Astrocyte (in vitro differentiated cells and primary cell): ENCODE data around the gene RAB39B.

ENCODE experiments used
- EZH2 ChIP-seq: IDR thresholded peaks from 2 replicates; pipeline ENCODE4 v1.6.1; 2012; ENCODE audit warnings: mild to moderate bottlenecking, low read length, inconsistent platforms; ENCODE audit not compliant: insufficient read depth
- TF ChIP-seq, protein P1 (sequence below): IDR thresholded peaks from 2 replicates; pipeline ENCODE4 v1.5.1; 2011; ENCODE audit warnings: low read depth, mild to moderate bottlenecking, inconsistent platforms, low read length, moderate library complexity; ENCODE audit not compliant: insufficient read depth

GRCh38 chrX:155242300-155242699, 22.0 kb downstream of the RAB39B start:
- TF ChIP-seq, protein P1, sequence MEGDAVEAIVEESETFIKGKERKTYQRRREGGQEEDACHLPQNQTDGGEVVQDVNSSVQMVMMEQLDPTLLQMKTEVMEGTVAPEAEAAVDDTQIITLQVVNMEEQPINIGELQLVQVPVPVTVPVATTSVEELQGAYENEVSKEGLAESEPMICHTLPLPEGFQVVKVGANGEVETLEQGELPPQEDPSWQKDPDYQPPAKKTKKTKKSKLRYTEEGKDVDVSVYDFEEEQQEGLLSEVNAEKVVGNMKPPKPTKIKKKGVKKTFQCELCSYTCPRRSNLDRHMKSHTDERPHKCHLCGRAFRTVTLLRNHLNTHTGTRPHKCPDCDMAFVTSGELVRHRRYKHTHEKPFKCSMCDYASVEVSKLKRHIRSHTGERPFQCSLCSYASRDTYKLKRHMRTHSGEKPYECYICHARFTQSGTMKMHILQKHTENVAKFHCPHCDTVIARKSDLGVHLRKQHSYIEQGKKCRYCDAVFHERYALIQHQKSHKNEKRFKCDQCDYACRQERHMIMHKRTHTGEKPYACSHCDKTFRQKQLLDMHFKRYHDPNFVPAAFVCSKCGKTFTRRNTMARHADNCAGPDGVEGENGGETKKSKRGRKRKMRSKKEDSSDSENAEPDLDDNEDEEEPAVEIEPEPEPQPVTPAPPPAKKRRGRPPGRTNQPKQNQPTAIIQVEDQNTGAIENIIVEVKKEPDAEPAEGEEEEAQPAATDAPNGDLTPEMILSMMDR = no peak
- no peak for TF ChIP-seq EZH2
